ENCODE results near the gene KRTAP12-4. TPM values are rescaled to one million over a fixed set of nuclear protein-coding genes. Genes with fewer than 3 reads are reported as not detected.
"Not testable (repeated sequence)": the region's sequence is repeated elsewhere in the genome, so short reads cannot be mapped to it uniquely, and the experiment has no call there.

Gene KRTAP12-4
- total RNA-seq, 4 donors from 2014 or later: not detected

DNA sequence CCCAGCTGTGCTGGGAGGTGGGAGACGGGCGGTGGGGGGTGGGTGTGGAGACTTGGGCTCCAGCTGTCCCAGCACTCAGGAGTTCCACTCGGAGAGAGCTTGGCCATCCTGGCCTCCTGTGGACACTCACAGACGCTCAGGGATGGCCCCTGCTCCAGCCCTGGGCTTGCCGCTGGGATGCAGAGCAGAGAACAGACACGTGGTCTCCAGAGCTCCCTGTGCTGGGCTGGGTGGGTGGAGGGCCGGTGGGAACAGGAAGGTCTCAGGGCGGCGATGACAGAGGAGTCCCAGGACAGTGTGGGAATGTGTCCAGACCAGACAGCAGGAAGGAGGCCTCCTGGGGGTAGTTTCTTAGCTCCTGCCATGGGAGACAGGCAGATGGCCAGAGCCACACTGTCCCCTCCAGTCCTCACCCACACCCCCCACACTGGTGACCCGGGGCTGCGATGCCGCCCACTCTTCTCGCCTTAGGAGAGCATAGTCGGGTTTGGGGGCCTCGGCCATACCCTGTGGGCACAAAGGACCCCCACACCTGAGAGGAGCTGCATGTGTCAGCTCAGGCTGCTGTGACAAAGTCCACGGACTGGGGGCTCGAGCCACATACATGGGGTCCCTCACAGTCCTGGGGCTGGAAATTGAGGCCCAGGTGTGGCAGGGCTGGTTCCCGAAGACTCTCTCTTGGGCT lies 25.6 kb downstream of the KRTAP12-4 start:
- Histone ChIP-seq H3K27ac (no peak overlapping the region), H3K4me3 (no peak overlapping the region), H3K36me3 (no peaks in the 10 kb centered on the region), H3K4me1 (no peaks in the 10 kb centered on the region), H3K9me3 (peaks cover 4 to 29% of the 10 kb centered on the region in 2 donors), H3K27me3 (peaks cover 11% of the 10 kb centered on the region)
- intact Hi-C loops (cut with DNase I; ENCODE audit: low total_unique reads): no loop called here
- in situ Hi-C loops (cut with MboI; ENCODE audit: low pct_ligation_motif_present in 1 of 4, low pct_unique_long_range_greater_than_20kb in 1 of 4, low sequenced_read_pairs in 3 of 4): no loop called here
- WGBS, 2 donors (ENCODE audit: low coverage in 1 of 2): 40 to 80% methylated on average over 3 to 16 of the region's 18 CpGs
- TF ChIP-seq EP300 (IDR thresholded peaks at IDR 0.05; ENCODE audit: low read depth): no peak
- TF ChIP-seq POLR2AphosphoS5 (IDR thresholded peaks at IDR 0.05): no peak
- TF ChIP-seq, protein P1, sequence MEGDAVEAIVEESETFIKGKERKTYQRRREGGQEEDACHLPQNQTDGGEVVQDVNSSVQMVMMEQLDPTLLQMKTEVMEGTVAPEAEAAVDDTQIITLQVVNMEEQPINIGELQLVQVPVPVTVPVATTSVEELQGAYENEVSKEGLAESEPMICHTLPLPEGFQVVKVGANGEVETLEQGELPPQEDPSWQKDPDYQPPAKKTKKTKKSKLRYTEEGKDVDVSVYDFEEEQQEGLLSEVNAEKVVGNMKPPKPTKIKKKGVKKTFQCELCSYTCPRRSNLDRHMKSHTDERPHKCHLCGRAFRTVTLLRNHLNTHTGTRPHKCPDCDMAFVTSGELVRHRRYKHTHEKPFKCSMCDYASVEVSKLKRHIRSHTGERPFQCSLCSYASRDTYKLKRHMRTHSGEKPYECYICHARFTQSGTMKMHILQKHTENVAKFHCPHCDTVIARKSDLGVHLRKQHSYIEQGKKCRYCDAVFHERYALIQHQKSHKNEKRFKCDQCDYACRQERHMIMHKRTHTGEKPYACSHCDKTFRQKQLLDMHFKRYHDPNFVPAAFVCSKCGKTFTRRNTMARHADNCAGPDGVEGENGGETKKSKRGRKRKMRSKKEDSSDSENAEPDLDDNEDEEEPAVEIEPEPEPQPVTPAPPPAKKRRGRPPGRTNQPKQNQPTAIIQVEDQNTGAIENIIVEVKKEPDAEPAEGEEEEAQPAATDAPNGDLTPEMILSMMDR (IDR thresholded peaks at IDR 0.05): no peak
- no peak for TF ChIP-seq POLR2A (IDR thresholded peaks at IDR 0.05)
- no peak for DNase-seq

DNA sequence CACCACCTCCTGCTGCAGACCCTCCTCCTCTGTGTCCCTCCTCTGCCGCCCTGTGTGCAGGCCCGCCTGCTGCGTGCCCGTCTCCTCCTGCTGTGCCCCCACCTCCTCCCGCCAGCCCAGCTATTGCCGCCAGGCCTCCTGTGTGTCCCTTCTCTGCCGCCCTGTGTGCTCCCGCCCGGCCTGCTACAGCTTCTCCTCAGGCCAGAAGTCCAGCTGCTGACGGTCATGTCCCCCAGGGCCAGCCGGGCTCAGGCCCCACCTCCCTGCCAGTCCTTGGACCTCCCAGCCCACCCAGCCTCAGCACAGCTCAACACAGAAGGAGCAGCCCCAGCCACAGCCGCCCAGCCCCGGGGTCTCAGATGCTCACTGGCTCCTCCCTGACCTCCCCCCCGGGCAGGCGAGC lies 26.6 kb downstream of the KRTAP12-4 start:
- in situ Hi-C loops (cut with MboI; ENCODE audit: low pct_ligation_motif_present in 1 of 4, low pct_unique_long_range_greater_than_20kb in 1 of 4, low sequenced_read_pairs in 3 of 4); DNase-seq; H3K4me1 ChIP-seq; H3K36me3 ChIP-seq; H3K4me3 ChIP-seq; intact Hi-C loops (cut with DNase I; ENCODE audit: low total_unique reads); H3K27ac ChIP-seq: not testable (repeated sequence)
- H3K9me3 ChIP-seq: peaks cover 13 to 37% of the 10 kb centered on the region in 2 donors
- peaks cover 11% of the 10 kb centered on the region for H3K27me3 ChIP-seq
- 46% methylated on average over 13 of the region's 15 CpGs; no CpG with 5 or more reads in 1 of the 2 donors for WGBS, 2 donors (ENCODE audit: low coverage in 1 of 2)

- H3K36me3 ChIP-seq; DNase-seq; H3K4me3 ChIP-seq; in situ Hi-C loops (cut with MboI; ENCODE audit: low pct_ligation_motif_present in 1 of 4, low pct_unique_long_range_greater_than_20kb in 1 of 4, low sequenced_read_pairs in 3 of 4); H3K27ac ChIP-seq; H3K4me1 ChIP-seq; intact Hi-C loops (cut with DNase I; ENCODE audit: low total_unique reads): not testable (repeated sequence)
- WGBS, 2 donors (ENCODE audit: low coverage in 1 of 2): 74% methylated on average over 17 of the region's 20 CpGs; no CpG with 5 or more reads in 1 of the 2 donors
- peaks cover 12 to 33% of the 10 kb centered on the region in 2 donors for H3K9me3 ChIP-seq
- H3K27me3 ChIP-seq: peaks cover 11% of the 10 kb centered on the region
Observed at GRCh38 chr21:44627181-44627822, 27.2 kb downstream of the KRTAP12-4 start.

DNA sequence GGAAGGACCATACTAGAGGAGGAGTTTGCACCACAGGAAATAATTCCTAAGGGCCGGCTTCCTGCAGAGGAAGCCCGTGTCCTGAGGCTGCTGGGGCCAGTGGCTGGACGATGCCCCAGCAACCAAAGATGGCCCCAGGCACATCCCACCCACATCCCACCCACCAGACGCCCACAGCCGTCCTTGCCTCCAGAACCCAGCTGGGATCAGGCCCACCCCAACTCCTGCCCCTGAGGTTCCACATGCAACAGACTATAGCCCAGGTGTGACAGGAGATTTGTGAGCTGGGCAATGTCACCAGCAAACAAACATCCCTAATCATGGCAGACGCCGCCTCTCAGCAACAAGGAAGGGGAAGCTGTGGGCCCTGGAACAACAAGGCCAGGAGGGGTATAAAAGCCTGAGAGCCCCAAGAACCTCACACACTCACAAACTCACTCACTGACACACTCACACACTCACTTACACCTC lies 27.8 kb downstream of the KRTAP12-4 start, which contains the start of gene KRTAP10-9:
Gene KRTAP10-9 (plus strand): TSS at position 421 of the 471 bp plus-strand sequence. CDS start 79 bp downstream, outside the sequence.
- in situ Hi-C loops (cut with MboI; ENCODE audit: low pct_ligation_motif_present in 1 of 4, low pct_unique_long_range_greater_than_20kb in 1 of 4, low sequenced_read_pairs in 3 of 4): no loop called here
- no peak for DNase-seq
- H3K4me3 ChIP-seq: no peak within 1 kb of the TSS
- TF ChIP-seq, protein P1 (IDR thresholded peaks at IDR 0.05): no peak
- TF ChIP-seq EP300 (IDR thresholded peaks at IDR 0.05; ENCODE audit: low read depth): no peak
- TF ChIP-seq POLR2A (IDR thresholded peaks at IDR 0.05): no peak
- no peak for TF ChIP-seq POLR2AphosphoS5 (IDR thresholded peaks at IDR 0.05)
- no peaks in the 10 kb centered on the region for H3K4me1 ChIP-seq
- intact Hi-C loops (cut with DNase I; ENCODE audit: low total_unique reads): no loop called here
- peaks cover 9 to 27% of the 10 kb centered on the region in 2 donors for H3K9me3 ChIP-seq
- H3K36me3 ChIP-seq: no peaks in the 10 kb centered on the region
- no peak within 1 kb of the TSS for H3K27ac ChIP-seq
- 57% methylated on average over 7 of the region's 7 CpGs; no CpG with 5 or more reads in 1 of the 2 donors for WGBS, 2 donors (ENCODE audit: low coverage in 1 of 2)
- peaks cover 11% of the 10 kb centered on the region for H3K27me3 ChIP-seq

DNA sequence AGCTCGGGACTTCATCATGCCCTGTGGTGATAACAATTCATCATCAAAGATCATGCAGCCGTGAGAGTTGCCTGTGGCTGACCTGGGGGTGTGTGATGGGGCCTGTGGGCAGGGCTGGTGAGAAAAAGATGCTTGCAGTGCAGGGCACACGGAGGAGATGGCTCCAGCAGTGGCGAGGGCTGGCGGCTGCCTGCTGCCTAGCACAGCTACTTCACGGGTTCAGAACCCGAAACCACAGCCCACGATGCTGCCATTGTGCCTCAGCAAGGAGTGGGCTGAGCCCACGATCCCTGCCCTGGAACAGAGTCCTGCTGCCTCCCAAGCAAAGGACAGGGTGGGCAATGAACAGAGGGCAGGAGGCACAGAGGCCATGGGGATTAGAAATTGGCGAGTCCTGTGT lies 28.2 kb downstream of the KRTAP12-4 start:
- in situ Hi-C loops (cut with MboI; ENCODE audit: low pct_ligation_motif_present in 1 of 4, low pct_unique_long_range_greater_than_20kb in 1 of 4, low sequenced_read_pairs in 3 of 4): no loop called here
- H3K36me3 ChIP-seq: no peaks in the 10 kb centered on the region
- no peak overlapping the region for H3K27ac ChIP-seq
- TF ChIP-seq POLR2AphosphoS5 (IDR thresholded peaks at IDR 0.05): no peak
- no peak for TF ChIP-seq POLR2A (IDR thresholded peaks at IDR 0.05)
- intact Hi-C loops (cut with DNase I; ENCODE audit: low total_unique reads): no loop called here
- no peak for DNase-seq
- WGBS, 2 donors (ENCODE audit: low coverage in 1 of 2): 41 to 74% methylated on average over 2 to 10 of the region's 10 CpGs
- peaks cover 11% of the 10 kb centered on the region for H3K27me3 ChIP-seq
- no peak overlapping the region for H3K4me3 ChIP-seq
- H3K4me1 ChIP-seq: no peaks in the 10 kb centered on the region
- H3K9me3 ChIP-seq: peaks cover 9 to 22% of the 10 kb centered on the region in 2 donors
